HPDE6-E6E7 (cell line): ENCODE measurements around the gene YDJC.
"Not testable (repeated sequence)": the region's sequence is repeated elsewhere in the genome, so short reads cannot be mapped to it uniquely, and the experiment has no call there.

Source experiments
- DNase-seq: peaks from one replicate; pipeline ENCODE4 v3.0.0; 2011; ENCODE audit warnings: missing footprints; ENCODE audit errors: extremely low spot score

YDJC gene

GRCh38 chr22:21632237-21632895 lies 2.5 kb upstream of the YDJC start, which contains the start of gene CCDC116:
Gene CCDC116, plus strand, starts transcription at chr22:21632760. Its CDS starts 422 bp downstream, at chr22:21633182.
- no peak for DNase-seq

- DNase-seq = no peak
Observed at GRCh38 chr22:21631025-21631424, 1.2 kb upstream of the YDJC start.

- no peak for DNase-seq
Observed at GRCh38 chr22:21628386-21629254, 1.2 kb downstream of the YDJC start.

GRCh38 chr22:21626735-21627469 lies 2.9 kb downstream of the YDJC start:
- no peak for DNase-seq

- no peak for DNase-seq
Observed at GRCh38 chr22:21626073-21626734, 3.6 kb downstream of the YDJC start.

GRCh38 chr22:21624880-21625791 lies 4.7 kb downstream of the YDJC start:
- DNase-seq = no peak

GRCh38 chr22:21624120-21624879 lies 5.5 kb downstream of the YDJC start:
- no peak for DNase-seq

GRCh38 chr22:21623648-21623970 lies 6.2 kb downstream of the YDJC start:
- no peak for DNase-seq

- no peak for DNase-seq
Observed at GRCh38 chr22:21622919-21623647, 6.7 kb downstream of the YDJC start.

GRCh38 chr22:21622011-21622918 lies 7.6 kb downstream of the YDJC start:
- DNase-seq = no peak

- DNase-seq = no peak
Observed at GRCh38 chr22:21621025-21621424, 8.8 kb downstream of the YDJC start.

GRCh38 chr22:21617337-21617736 lies 12.5 kb downstream of the YDJC start:
- not testable (repeated sequence) for DNase-seq

- DNase-seq = no peak
Observed at GRCh38 chr22:21615731-21616130, 14.1 kb downstream of the YDJC start.

- DNase-seq = no peak
Observed at GRCh38 chr22:21613553-21614233, 16.1 kb downstream of the YDJC start.

- DNase-seq = no peak
Observed at GRCh38 chr22:21612858-21613257, 17.0 kb downstream of the YDJC start.

- no peak for DNase-seq
Observed at GRCh38 chr22:21611210-21611977, 18.4 kb downstream of the YDJC start.

- not testable (repeated sequence) for DNase-seq
Observed at GRCh38 chr22:21609556-21610157, 20.2 kb downstream of the YDJC start.
